Activated CD4-positive, alpha-beta T cell treated with anti-CD3 and anti-CD28 coated beads for 4 hours (primary cell): Measurements from ENCODE around the gene TICRR.
"Not testable (repeated sequence)": the region's sequence is repeated elsewhere in the genome, so short reads cannot be mapped to it uniquely, and the experiment has no call there.

Experiments
- DNase-seq, 2 donors: peaks; one replicate each; pipeline ENCODE4 v3.0.0-alpha.2; 2020

TICRR gene

GRCh38 chr15:89575146-89575655 lies at the start of gene TICRR:
Gene TICRR, plus strand, starts transcription at chr15:89575469. Its CDS starts 118 bp downstream, at chr15:89575587.
- DNase-seq = peak; percentile 92 to 94

- DNase-seq = no peak
These were observed 49.1 kb upstream of the TICRR start for GRCh38 chr15:89526181-89526580.

GRCh38 chr15:89526601-89527441 lies 48.4 kb upstream of the TICRR start:
- DNase-seq = no peak

- no peak for DNase-seq
These were observed 46.4 kb upstream of the TICRR start for GRCh38 chr15:89528757-89529352.

- DNase-seq = no peak
These were observed 44.3 kb upstream of the TICRR start for GRCh38 chr15:89530976-89531375.

GRCh38 chr15:89531796-89532537 lies 43.3 kb upstream of the TICRR start:
- DNase-seq = no peak

- no peak for DNase-seq
These were observed 41.3 kb upstream of the TICRR start for GRCh38 chr15:89533861-89534544.

- DNase-seq = no peak
These were observed 36.2 kb upstream of the TICRR start for GRCh38 chr15:89539027-89539426.

GRCh38 chr15:89542369-89542768 lies 32.9 kb upstream of the TICRR start:
- DNase-seq = no peak

GRCh38 chr15:89543389-89543788 lies 31.9 kb upstream of the TICRR start:
- no peak for DNase-seq

GRCh38 chr15:89549138-89549537 lies 26.1 kb upstream of the TICRR start:
- DNase-seq = not testable (repeated sequence)

- no peak for DNase-seq
These were observed 24.8 kb upstream of the TICRR start for GRCh38 chr15:89550427-89550826.

GRCh38 chr15:89551550-89551949 lies 23.7 kb upstream of the TICRR start:
- no peak for DNase-seq

- DNase-seq = no peak
These were observed 21.6 kb upstream of the TICRR start for GRCh38 chr15:89553632-89554031.

GRCh38 chr15:89554247-89554646 lies 21.0 kb upstream of the TICRR start:
- DNase-seq = no peak

- no peak for DNase-seq
These were observed 19.5 kb upstream of the TICRR start for GRCh38 chr15:89555768-89556167.

GRCh38 chr15:89556413-89557262 lies 18.6 kb upstream of the TICRR start:
- DNase-seq = peak; percentile 33 to 53

GRCh38 chr15:89559769-89560264 lies 15.5 kb upstream of the TICRR start:
- DNase-seq = no peak

- no peak for DNase-seq
These were observed 9.1 kb upstream of the TICRR start for GRCh38 chr15:89566181-89566580.

- no peak for DNase-seq
These were observed 8.5 kb upstream of the TICRR start for GRCh38 chr15:89566621-89567294.
